H9 (cell line): ENCODE measurements around the gene SMIM28. TPM values are rescaled to one million over a fixed set of nuclear protein-coding genes. Genes with fewer than 3 reads are reported as not detected.

Source experiments
- DNase-seq: peaks from one replicate; pipeline ENCODE4 v3.0.0-alpha.2; 2017
- H2AFZ ChIP-seq: one replicate; pipeline ENCODE4 v1.6.1; 2013; ENCODE audit warnings: mild to moderate bottlenecking, low read length, control low read depth, moderate library complexity
- H2AK5ac ChIP-seq: 2 replicates; pipeline ENCODE4 v1.6.1; 2013; ENCODE audit warnings: low read length, control low read depth, mixed read lengths; ENCODE audit not compliant: insufficient read length
- H2BK120ac ChIP-seq: one replicate; pipeline ENCODE4 v1.6.1; 2013; ENCODE audit warnings: low read depth, mild to moderate bottlenecking, low read length, control low read depth, inconsistent platforms; ENCODE audit not compliant: poor library complexity, severe bottlenecking
- H2BK12ac ChIP-seq: 2 replicates; pipeline ENCODE4 v1.6.1; 2013; ENCODE audit warnings: low read length, control low read depth, mixed read lengths, low read depth; ENCODE audit not compliant: insufficient read length
- H2BK15ac ChIP-seq: 2 replicates; pipeline ENCODE4 v1.6.1; 2013; ENCODE audit warnings: low read depth, low read length, control low read depth
- H2BK20ac ChIP-seq: one replicate; pipeline ENCODE4 v1.6.1; 2013; ENCODE audit warnings: low read depth, mild to moderate bottlenecking, low read length, control low read depth, inconsistent platforms; ENCODE audit not compliant: poor library complexity, severe bottlenecking
- H2BK5ac ChIP-seq: 2 replicates; pipeline ENCODE4 v1.6.1; 2013; ENCODE audit warnings: low read length, control low read depth, mixed read lengths; ENCODE audit not compliant: insufficient read length
- H3K14ac ChIP-seq: 2 replicates; pipeline ENCODE4 v1.6.1; 2013; ENCODE audit warnings: low read length, control low read depth; ENCODE audit not compliant: insufficient read depth
- H3K18ac ChIP-seq: 2 replicates; pipeline ENCODE4 v1.6.1; 2013; ENCODE audit warnings: low read depth, mild to moderate bottlenecking, mixed read lengths, low read length, control low read depth; ENCODE audit not compliant: insufficient read length
- H3K23ac ChIP-seq: 2 replicates; pipeline ENCODE4 v1.6.1; 2013; ENCODE audit warnings: low read length, control low read depth, mixed read lengths, low read depth; ENCODE audit not compliant: insufficient read length
- H3K23me2 ChIP-seq: 2 replicates; pipeline ENCODE4 v1.6.1; 2013; ENCODE audit warnings: low read depth, mild to moderate bottlenecking, mixed read lengths, low read length, control low read depth; ENCODE audit not compliant: insufficient read length, poor library complexity, severe bottlenecking
- H3K27ac ChIP-seq: 2 replicates; pipeline ENCODE4 v1.5.1; 2013; ENCODE audit warnings: low read length, control low read depth, mixed read lengths, low read depth; ENCODE audit not compliant: insufficient read length
- H3K27me3 ChIP-seq: 2 replicates; pipeline ENCODE4 v1.6.1; 2013; ENCODE audit warnings: low read length, control low read depth, inconsistent platforms; ENCODE audit not compliant: insufficient read depth
- H3K4ac ChIP-seq: 2 replicates; pipeline ENCODE4 v1.6.1; 2013; ENCODE audit warnings: low read depth, mild to moderate bottlenecking, control low read depth, inconsistent platforms, low read length, moderate library complexity
- H3K4me1 ChIP-seq: 2 replicates; pipeline ENCODE4 v1.6.1; 2013; ENCODE audit warnings: low read length, control low read depth, inconsistent platforms; ENCODE audit not compliant: insufficient read depth
- H3K4me2 ChIP-seq: 2 replicates; pipeline ENCODE4 v1.6.1; 2013; ENCODE audit warnings: low read length, control low read depth, mixed read lengths; ENCODE audit not compliant: insufficient read length, insufficient read depth
- H3K56ac ChIP-seq: 2 replicates; pipeline ENCODE4 v1.6.1; 2013; ENCODE audit warnings: low read depth, mild to moderate bottlenecking, mixed read lengths, low read length, control low read depth; ENCODE audit not compliant: insufficient read length
- H3K79me1 ChIP-seq: 2 replicates; pipeline ENCODE4 v1.6.1; 2013; ENCODE audit warnings: low read depth, mild to moderate bottlenecking, moderate library complexity, low read length, control low read depth, inconsistent platforms; ENCODE audit not compliant: insufficient read depth, poor library complexity, severe bottlenecking
- H3K79me2 ChIP-seq: 2 replicates; pipeline ENCODE4 v1.6.1; 2013; ENCODE audit warnings: low read length, control low read depth, inconsistent platforms; ENCODE audit not compliant: insufficient read depth
- H3K9ac ChIP-seq: 2 replicates; pipeline ENCODE4 v1.6.1; 2013; ENCODE audit warnings: low read length, control low read depth, mixed read lengths; ENCODE audit not compliant: insufficient read length; ENCODE audit errors: extremely low read depth
- H3K9me3 ChIP-seq: one replicate; pipeline ENCODE4 v1.6.1; 2013; ENCODE audit warnings: low read depth, low read length, inconsistent platforms; ENCODE audit not compliant: control insufficient read depth
- H3T11ph ChIP-seq: one replicate; pipeline ENCODE4 v1.6.1; 2013; ENCODE audit warnings: mild to moderate bottlenecking, low read length, control low read depth, inconsistent platforms
- H4K20me1 ChIP-seq: one replicate; pipeline ENCODE4 v1.6.1; 2013; ENCODE audit not compliant: control insufficient read depth, insufficient read length, insufficient read depth
- H4K5ac ChIP-seq: 2 replicates; pipeline ENCODE4 v1.6.1; 2013; ENCODE audit warnings: low read depth, mild to moderate bottlenecking, mixed read lengths, low read length, control low read depth; ENCODE audit not compliant: insufficient read length
- H4K8ac ChIP-seq: replicated peaks from 2 replicates; pipeline ENCODE4 v1.6.1; 2013; ENCODE audit warnings: low read length, control low read depth, mixed read lengths, low read depth; ENCODE audit not compliant: insufficient read length
- H4K91ac ChIP-seq: 2 replicates; pipeline ENCODE4 v1.6.1; 2013; ENCODE audit warnings: low read depth, mild to moderate bottlenecking, moderate library complexity, mixed read lengths, low read length, control low read depth; ENCODE audit not compliant: insufficient read length
- H3K27ac Mint-ChIP-seq, 3 experiments: 2 replicates in 2 of 3; 3 replicates in 1 of 3; pipeline ENCODE4 v1.8.0; 2020 to 2021; ENCODE audit warnings: mixed read lengths in 3 of 3, mild to moderate bottlenecking in 1 of 3, moderate library complexity in 1 of 3
- H3K27me3 Mint-ChIP-seq: 2 replicates; pipeline ENCODE4 v1.8.0; 2021; ENCODE audit warnings: low read depth, mild to moderate bottlenecking, moderate library complexity, mixed read lengths
- H3K36me3 Mint-ChIP-seq, 3 experiments: 2 replicates in 2 of 3; 3 replicates in 1 of 3; pipeline ENCODE4 v1.8.0; 2020 to 2021; ENCODE audit warnings: low read depth in 3 of 3, mixed read lengths in 3 of 3; ENCODE audit not compliant: insufficient read depth in 1 of 3
- H3K4me1 Mint-ChIP-seq, 2 experiments: 2 replicates each; pipeline ENCODE4 v1.8.0; 2020; ENCODE audit warnings: mixed read lengths in 2 of 2
- H3K4me3 Mint-ChIP-seq, 2 experiments: 2 replicates in 1 of 2; 3 replicates in 1 of 2; pipeline ENCODE4 v1.8.0; 2020 to 2021; ENCODE audit warnings: mild to moderate bottlenecking in 2 of 2, mixed read lengths in 2 of 2, moderate library complexity in 1 of 2
- H3K9me3 Mint-ChIP-seq, 2 experiments: 2 replicates in 1 of 2; 3 replicates in 1 of 2; pipeline ENCODE4 v1.8.0; 2020; ENCODE audit warnings: mild to moderate bottlenecking in 2 of 2, mixed read lengths in 2 of 2, moderate library complexity in 1 of 2
- WGBS: extraction: QIAGEN DNeasy Blood & Tissue Kit; methylation state at CpG from one replicate; pipeline ENCODE4 v1.1.7; 2013; ENCODE audit warnings: missing lambda C conversion rate, low lambda C conversion rate, mixed read lengths; ENCODE audit not compliant: insufficient read length; ENCODE audit errors: extremely low coverage; 5-methylcytosine and 5-hydroxymethylcytosine counted together
- total RNA-seq: library from RNA; stranded (reverse); gene quantifications from 2 replicates; pipeline ENCODE4 v1.2.1, GENCODE V29; 2021
- TF ChIP-seq, protein P1 (sequence below): fragments of 200-600 bp; sonication (generic); conservative IDR thresholded peaks from 3 replicates; pipeline ENCODE4 v1.8.0; 2021; ENCODE audit warnings: antibody characterized with exemption, mild to moderate bottlenecking

Gene SMIM28
- total RNA-seq, 1 experiment from 2014 or later, result not detected

DNA sequence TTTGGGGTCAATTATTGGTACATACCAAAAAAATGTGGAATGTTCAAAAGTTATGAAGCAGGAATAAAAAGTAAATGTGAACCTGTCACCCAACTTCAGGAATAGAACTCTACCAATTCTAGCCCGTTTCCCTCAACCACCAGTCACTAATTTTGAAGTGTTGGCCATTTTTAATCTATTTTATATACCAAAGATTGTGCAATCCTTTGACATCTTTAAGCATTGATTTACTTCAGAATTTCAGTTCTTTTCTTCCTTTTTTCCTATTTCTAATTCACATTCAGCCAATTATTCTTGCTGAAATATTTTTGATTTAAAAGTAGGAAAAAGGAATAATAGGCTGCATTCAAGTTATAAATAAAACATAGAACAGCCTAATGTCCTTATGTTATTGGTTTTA is 46.9 kb upstream of the SMIM28 start:
- Histone ChIP-seq H4K5ac (no peak overlapping the region), H2BK120ac (no peak overlapping the region), H2BK12ac (no peak overlapping the region), H2AK5ac (no peak overlapping the region), H4K8ac (no peak overlapping the region), H2AFZ (no peak overlapping the region), H2BK20ac (no peak overlapping the region), H3K27me3 (no peaks in the 10 kb centered on the region), H2BK15ac (no peak overlapping the region), H3K23me2 (no peaks in the 10 kb centered on the region), H3K4me2 (no peak overlapping the region), H4K20me1 (no peaks in the 10 kb centered on the region), H3K9ac (no peak overlapping the region), H3K9me3 (no peaks in the 10 kb centered on the region), H3T11ph (no peak overlapping the region), H3K23ac (no peak overlapping the region), H3K27ac (no peak overlapping the region), H3K79me1 (no peaks in the 10 kb centered on the region), H2BK5ac (no peak overlapping the region), H3K14ac (no peak overlapping the region), H3K4ac (no peak overlapping the region), H3K56ac (no peak overlapping the region), H3K18ac (no peak overlapping the region), H4K91ac (no peak overlapping the region), H3K79me2 (0 out of 2 replicates have a peak, but pooled peaks cover 2% of the 10 kb centered on the region), H3K4me1 (peaks cover 2% of the 10 kb centered on the region; the same call in 1 of the 2 replicates)
- Mint-ChIP-seq H3K4me1 (peaks cover 38 to 42% of the 10 kb centered on the region in 2 experiments), H3K4me3 (no peak overlapping the region), H3K27me3 (no peaks in the 10 kb centered on the region), H3K36me3 (peaks cover 6 to 40% (median 23%) of the 10 kb centered on the region in 3 experiments), H3K9me3 (no peaks in the 10 kb centered on the region), H3K27ac (no peak overlapping the region; a peak in 1 of 7 replicates)
- TF ChIP-seq, protein P1, sequence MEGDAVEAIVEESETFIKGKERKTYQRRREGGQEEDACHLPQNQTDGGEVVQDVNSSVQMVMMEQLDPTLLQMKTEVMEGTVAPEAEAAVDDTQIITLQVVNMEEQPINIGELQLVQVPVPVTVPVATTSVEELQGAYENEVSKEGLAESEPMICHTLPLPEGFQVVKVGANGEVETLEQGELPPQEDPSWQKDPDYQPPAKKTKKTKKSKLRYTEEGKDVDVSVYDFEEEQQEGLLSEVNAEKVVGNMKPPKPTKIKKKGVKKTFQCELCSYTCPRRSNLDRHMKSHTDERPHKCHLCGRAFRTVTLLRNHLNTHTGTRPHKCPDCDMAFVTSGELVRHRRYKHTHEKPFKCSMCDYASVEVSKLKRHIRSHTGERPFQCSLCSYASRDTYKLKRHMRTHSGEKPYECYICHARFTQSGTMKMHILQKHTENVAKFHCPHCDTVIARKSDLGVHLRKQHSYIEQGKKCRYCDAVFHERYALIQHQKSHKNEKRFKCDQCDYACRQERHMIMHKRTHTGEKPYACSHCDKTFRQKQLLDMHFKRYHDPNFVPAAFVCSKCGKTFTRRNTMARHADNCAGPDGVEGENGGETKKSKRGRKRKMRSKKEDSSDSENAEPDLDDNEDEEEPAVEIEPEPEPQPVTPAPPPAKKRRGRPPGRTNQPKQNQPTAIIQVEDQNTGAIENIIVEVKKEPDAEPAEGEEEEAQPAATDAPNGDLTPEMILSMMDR, result no peak
- no peak for DNase-seq
- no CpG with 5 or more reads among the region's 1 CpG for WGBS
